Measurements from ENCODE around the gene JUP. TPM values are rescaled to one million over a fixed set of nuclear protein-coding genes. Genes with fewer than 3 reads are reported as not detected.

Gene JUP
- total RNA-seq, 1 experiment from 2014 or later: 224 TPM

- RAD21 ChIA-PET (ENCODE audit: low non-redundant PET in 1 of 2, low total read pairs in 2 of 2, uncharacterized antibody in 2 of 2, unreplicated experiment in 2 of 2): no interaction called here
- POLR2A ChIA-PET: no interaction called here
- H3K79me2 ChIP-seq (ENCODE audit: insufficient read depth, low read length): peaks cover 84% of the 10 kb centered on the region
These were observed 5.0 kb downstream of the JUP start for GRCh38 chr17:41781404-41782110.

More at GRCh38 chr17:41781404-41782110, 5.0 kb downstream of the JUP start:
- no peak overlapping the region for H3K4me3 ChIP-seq (replicated peaks in 1 of 2; ENCODE audit: low read depth in 1 of 2, low read length in 2 of 2)
- no peaks in the 10 kb centered on the region for H3K9me2 ChIP-seq (ENCODE audit: insufficient read depth)
- no peaks in the 10 kb centered on the region for H3K36me3 ChIP-seq (ENCODE audit: control insufficient read depth in 1 of 2, insufficient read depth in 2 of 2, low read length in 2 of 2)
- CTCF ChIA-PET: no interaction called here
- no peak overlapping the region for H3K4me2 ChIP-seq (ENCODE audit: low read length)
- 0 out of 2 replicates have a peak overlapping the region, but pooled peaks have one; percentile 8 for H3K27ac ChIP-seq (ENCODE audit: low read depth, low read length)
- H3K9me3 ChIP-seq (ENCODE audit: control insufficient read depth in 1 of 2, insufficient read depth in 1 of 2, low read depth in 1 of 2, low read length in 2 of 2): no peaks in the 10 kb centered on the region
- no peak overlapping the region for H3K9ac ChIP-seq (ENCODE audit: low read length)
- BruUV-seq (replicated peaks): no TSS peak
- H2AFZ ChIP-seq (ENCODE audit: low read depth, low read length, poor library complexity, severe bottlenecking): no peak overlapping the region
- TF ChIP-seq MAX (IDR thresholded peaks at IDR 0.05) (no peak), EZH2 (IDR thresholded peaks at IDR 0.05) (no peak), REST (IDR thresholded peaks at IDR 0.05; ENCODE audit: low read depth) (no peak), CTCF (IDR thresholded peaks at IDR 0.05 in 2 of 3, conservative IDR thresholded peaks at IDR 0.05 in 1 of 3; ENCODE audit: borderline replicate concordance in 1 of 3, insufficient read depth in 1 of 3, low read depth in 2 of 3, low read length in 2 of 3) (no peak), CBX3 (IDR thresholded peaks at IDR 0.05; ENCODE audit: low read depth) (no peak), FOSL1 (IDR thresholded peaks at IDR 0.05; ENCODE audit: low read depth) (no peak), ZBTB33 (IDR thresholded peaks at IDR 0.05; ENCODE audit: extremely low read depth, insufficient replicate concordance, low read length) (no peak), POLR2A (IDR thresholded peaks at IDR 0.05; ENCODE audit: borderline replicate concordance, extremely low read depth, insufficient read depth, insufficient read length) (no peak), SIN3A (IDR thresholded peaks at IDR 0.05; ENCODE audit: low read depth) (no peak), CEBPB (IDR thresholded peaks at IDR 0.05; ENCODE audit: low read depth) (no peak), SRF (IDR thresholded peaks at IDR 0.05; ENCODE audit: low read depth) (no peak), JUND (IDR thresholded peaks at IDR 0.05) (no peak), ZFX (IDR thresholded peaks at IDR 0.05) (no peak), EZH2phosphoT487 (IDR thresholded peaks at IDR 0.05; ENCODE audit: borderline replicate concordance) (no peak), ATF3 (IDR thresholded peaks at IDR 0.05) (no peak), ELF1 (IDR thresholded peaks at IDR 0.05; ENCODE audit: borderline replicate concordance, low read depth) (no peak), EGR1 (IDR thresholded peaks at IDR 0.05; ENCODE audit: low read depth) (no peak)
- no peak for DNase-seq (ENCODE audit: low read depth, low spot score)
- H3K4me1 ChIP-seq (ENCODE audit: control insufficient read depth in 1 of 2, insufficient read depth in 2 of 2, low read length in 2 of 2): peaks cover 57 to 86% of the 10 kb centered on the region in 2 experiments
- no peaks in the 10 kb centered on the region for H4K20me1 ChIP-seq (ENCODE audit: insufficient read depth)
- no peak for ATAC-seq
- intact Hi-C loops (cut with micrococcal nuclease): no loop called here
- no peaks in the 10 kb centered on the region for H3K27me3 ChIP-seq (ENCODE audit: insufficient read depth, low read length)

Measured in HCT116 (cell line).